Measurements from ENCODE around the gene P2RX4. TPM values are rescaled to one million over a fixed set of nuclear protein-coding genes. Genes with fewer than 3 reads are reported as not detected.

P2RX4 gene
- total and polyA plus RNA-seq, 4 donors: 16.5 to 32.1 (median 21.8) TPM

- Histone ChIP-seq H3K4me3 (ENCODE audit: low read depth in 1 of 3, low read length in 3 of 3) (no peak overlapping the region), H3K4me1 (ENCODE audit: control insufficient read depth in 4 of 4, insufficient read depth in 4 of 4, low read length in 3 of 4) (peaks cover 5 to 26% (median 18%) of the 10 kb centered on the region in 4 donors), H3K27me3 (ENCODE audit: control insufficient read depth in 4 of 4, insufficient read depth in 4 of 4, low read length in 3 of 4) (no peaks in the 10 kb centered on the region), H3K36me3 (ENCODE audit: control insufficient read depth in 4 of 4, insufficient read depth in 3 of 4, low read depth in 1 of 4, low read length in 3 of 4) (peaks cover 0 to 4% (median under 1%) of the 10 kb centered on the region in 4 donors), H3K9me3 (ENCODE audit: control insufficient read depth in 4 of 4, low read length in 3 of 4) (no peaks in the 10 kb centered on the region), H3K27ac (ENCODE audit: low read depth in 1 of 2, low read length in 2 of 2) (peak overlapping the region; percentile 87 to 98), H3K9ac (ENCODE audit: low read depth in 1 of 2, low read length in 2 of 2) (peak overlapping the region in 1 of 2 donors; percentile 21)
- DNase-seq (ENCODE audit: low spot score): no peak
- 94% methylated on average over 4 of the region's 4 CpGs for WGBS
- TF ChIP-seq NR2F2 (IDR thresholded peaks at IDR 0.05): no peak
Measured at GRCh38 chr12:121216102-121216501, 6.2 kb downstream of the P2RX4 start.

- Histone ChIP-seq H3K27me3 (ENCODE audit: control insufficient read depth in 4 of 4, insufficient read depth in 4 of 4, low read length in 3 of 4) (no peaks in the 10 kb centered on the region), H3K9ac (ENCODE audit: low read depth in 1 of 2, low read length in 2 of 2) (peak overlapping the region in 1 of 2 donors; percentile 73), H3K9me3 (ENCODE audit: control insufficient read depth in 4 of 4, low read length in 3 of 4) (no peaks in the 10 kb centered on the region), H3K36me3 (ENCODE audit: control insufficient read depth in 4 of 4, insufficient read depth in 3 of 4, low read depth in 1 of 4, low read length in 3 of 4) (peaks cover 2 to 4% (median 2%) of the 10 kb centered on the region in 4 donors), H3K4me1 (ENCODE audit: control insufficient read depth in 4 of 4, insufficient read depth in 4 of 4, low read length in 3 of 4) (peaks cover 5 to 26% (median 18%) of the 10 kb centered on the region in 4 donors), H3K4me3 (ENCODE audit: low read depth in 1 of 3, low read length in 3 of 3) (no peak overlapping the region), H3K27ac (ENCODE audit: low read depth in 1 of 2, low read length in 2 of 2) (peak overlapping the region; percentile 75 to 98)
- 39% methylated on average over 8 of the region's 8 CpGs for WGBS
- TF ChIP-seq HNF4G (IDR thresholded peaks at IDR 0.05) (no peak), HNF4A (conservative IDR thresholded peaks at IDR 0.05) (peak in 1 of 2 donors; percentile 42), FOXA2 (IDR thresholded peaks at IDR 0.05) (no peak), TAF1 (conservative IDR thresholded peaks at IDR 0.05) (no peak), REST (IDR thresholded peaks at IDR 0.05) (no peak), FOXA1 (IDR thresholded peaks at IDR 0.05) (no peak), EGR1 (IDR thresholded peaks at IDR 0.05; ENCODE audit: low read depth in 2 of 2) (no peak), ZBTB33 (IDR thresholded peaks at IDR 0.05) (no peak), RXRA (IDR thresholded peaks at IDR 0.05) (peak in 1 of 2 donors; percentile 23), YY1 (IDR thresholded peaks at IDR 0.05) (no peak), JUND (IDR thresholded peaks at IDR 0.05) (no peak), SP1 (IDR thresholded peaks at IDR 0.05) (peak; percentile 37), NR2F2 (IDR thresholded peaks at IDR 0.05) (no peak), RAD21 (IDR thresholded peaks at IDR 0.05) (peak in 1 of 2 donors; percentile 5), GABPA (IDR thresholded peaks at IDR 0.05 in 1 of 2, conservative IDR thresholded peaks at IDR 0.05 in 1 of 2) (no peak)
- TF ChIP-seq, protein P1, sequence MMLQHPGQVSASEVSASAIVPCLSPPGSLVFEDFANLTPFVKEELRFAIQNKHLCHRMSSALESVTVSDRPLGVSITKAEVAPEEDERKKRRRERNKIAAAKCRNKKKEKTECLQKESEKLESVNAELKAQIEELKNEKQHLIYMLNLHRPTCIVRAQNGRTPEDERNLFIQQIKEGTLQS (IDR thresholded peaks at IDR 0.05): no peak
- TF ChIP-seq, protein P2, sequence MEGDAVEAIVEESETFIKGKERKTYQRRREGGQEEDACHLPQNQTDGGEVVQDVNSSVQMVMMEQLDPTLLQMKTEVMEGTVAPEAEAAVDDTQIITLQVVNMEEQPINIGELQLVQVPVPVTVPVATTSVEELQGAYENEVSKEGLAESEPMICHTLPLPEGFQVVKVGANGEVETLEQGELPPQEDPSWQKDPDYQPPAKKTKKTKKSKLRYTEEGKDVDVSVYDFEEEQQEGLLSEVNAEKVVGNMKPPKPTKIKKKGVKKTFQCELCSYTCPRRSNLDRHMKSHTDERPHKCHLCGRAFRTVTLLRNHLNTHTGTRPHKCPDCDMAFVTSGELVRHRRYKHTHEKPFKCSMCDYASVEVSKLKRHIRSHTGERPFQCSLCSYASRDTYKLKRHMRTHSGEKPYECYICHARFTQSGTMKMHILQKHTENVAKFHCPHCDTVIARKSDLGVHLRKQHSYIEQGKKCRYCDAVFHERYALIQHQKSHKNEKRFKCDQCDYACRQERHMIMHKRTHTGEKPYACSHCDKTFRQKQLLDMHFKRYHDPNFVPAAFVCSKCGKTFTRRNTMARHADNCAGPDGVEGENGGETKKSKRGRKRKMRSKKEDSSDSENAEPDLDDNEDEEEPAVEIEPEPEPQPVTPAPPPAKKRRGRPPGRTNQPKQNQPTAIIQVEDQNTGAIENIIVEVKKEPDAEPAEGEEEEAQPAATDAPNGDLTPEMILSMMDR (IDR thresholded peaks at IDR 0.05; ENCODE audit: low read depth, low read length, missing input control): no peak
- TF ChIP-seq, protein P3, sequence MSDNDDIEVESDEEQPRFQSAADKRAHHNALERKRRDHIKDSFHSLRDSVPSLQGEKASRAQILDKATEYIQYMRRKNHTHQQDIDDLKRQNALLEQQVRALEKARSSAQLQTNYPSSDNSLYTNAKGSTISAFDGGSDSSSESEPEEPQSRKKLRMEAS (IDR thresholded peaks at IDR 0.05): no peak
- DNase-seq (ENCODE audit: low spot score): no peak
Measured at GRCh38 chr12:121217063-121217462, 7.1 kb downstream of the P2RX4 start.

All from liver (tissue), 9 donors.